Activated T-cell treated with anti-CD3 and anti-CD28 coated beads, Interleukin-2, amount 50 U/mL, for 4 hours (primary cell): ENCODE results near the gene TBX22. TPM values are rescaled to one million over a fixed set of nuclear protein-coding genes. Genes with fewer than 3 reads are reported as not detected.
"Not testable (repeated sequence)": the region's sequence is repeated elsewhere in the genome, so short reads cannot be mapped to it uniquely, and the experiment has no call there.

Source experiments
- ATAC-seq, 2 donors: fragments of 200-7000 bp; cut with Tn5 transposase; one replicate each; pipeline ENCODE4 v1.10.0; 2021
- DNase-seq: peaks from one replicate; pipeline ENCODE4 v3.0.0-alpha.2; 2020
- H3K27me3 Mint-ChIP-seq: one replicate; pipeline ENCODE4 v1.8.0; 2021; ENCODE audit warnings: low read depth, mixed read lengths
- H3K36me3 Mint-ChIP-seq: one replicate; pipeline ENCODE4 v1.8.0; 2022; ENCODE audit warnings: mixed read lengths; ENCODE audit not compliant: insufficient read depth
- H3K4me1 Mint-ChIP-seq: one replicate; pipeline ENCODE4 v1.8.0; 2021; ENCODE audit warnings: low read depth, mixed read lengths
- H3K4me3 Mint-ChIP-seq: one replicate; pipeline ENCODE4 v1.8.0; 2021; ENCODE audit warnings: mild to moderate bottlenecking, moderate library complexity, mixed read lengths
- H3K9me3 Mint-ChIP-seq: one replicate; pipeline ENCODE4 v1.8.0; 2021; ENCODE audit warnings: mixed read lengths
- total RNA-seq, 3 donors: library from RNA; stranded (reverse); gene quantifications; one replicate each; pipeline ENCODE4 v1.2.1, GENCODE V29; 2021

The TBX22 gene, protein sequence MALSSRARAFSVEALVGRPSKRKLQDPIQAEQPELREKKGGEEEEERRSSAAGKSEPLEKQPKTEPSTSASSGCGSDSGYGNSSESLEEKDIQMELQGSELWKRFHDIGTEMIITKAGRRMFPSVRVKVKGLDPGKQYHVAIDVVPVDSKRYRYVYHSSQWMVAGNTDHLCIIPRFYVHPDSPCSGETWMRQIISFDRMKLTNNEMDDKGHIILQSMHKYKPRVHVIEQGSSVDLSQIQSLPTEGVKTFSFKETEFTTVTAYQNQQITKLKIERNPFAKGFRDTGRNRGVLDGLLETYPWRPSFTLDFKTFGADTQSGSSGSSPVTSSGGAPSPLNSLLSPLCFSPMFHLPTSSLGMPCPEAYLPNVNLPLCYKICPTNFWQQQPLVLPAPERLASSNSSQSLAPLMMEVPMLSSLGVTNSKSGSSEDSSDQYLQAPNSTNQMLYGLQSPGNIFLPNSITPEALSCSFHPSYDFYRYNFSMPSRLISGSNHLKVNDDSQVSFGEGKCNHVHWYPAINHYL
- total RNA-seq: not detected

DNA sequence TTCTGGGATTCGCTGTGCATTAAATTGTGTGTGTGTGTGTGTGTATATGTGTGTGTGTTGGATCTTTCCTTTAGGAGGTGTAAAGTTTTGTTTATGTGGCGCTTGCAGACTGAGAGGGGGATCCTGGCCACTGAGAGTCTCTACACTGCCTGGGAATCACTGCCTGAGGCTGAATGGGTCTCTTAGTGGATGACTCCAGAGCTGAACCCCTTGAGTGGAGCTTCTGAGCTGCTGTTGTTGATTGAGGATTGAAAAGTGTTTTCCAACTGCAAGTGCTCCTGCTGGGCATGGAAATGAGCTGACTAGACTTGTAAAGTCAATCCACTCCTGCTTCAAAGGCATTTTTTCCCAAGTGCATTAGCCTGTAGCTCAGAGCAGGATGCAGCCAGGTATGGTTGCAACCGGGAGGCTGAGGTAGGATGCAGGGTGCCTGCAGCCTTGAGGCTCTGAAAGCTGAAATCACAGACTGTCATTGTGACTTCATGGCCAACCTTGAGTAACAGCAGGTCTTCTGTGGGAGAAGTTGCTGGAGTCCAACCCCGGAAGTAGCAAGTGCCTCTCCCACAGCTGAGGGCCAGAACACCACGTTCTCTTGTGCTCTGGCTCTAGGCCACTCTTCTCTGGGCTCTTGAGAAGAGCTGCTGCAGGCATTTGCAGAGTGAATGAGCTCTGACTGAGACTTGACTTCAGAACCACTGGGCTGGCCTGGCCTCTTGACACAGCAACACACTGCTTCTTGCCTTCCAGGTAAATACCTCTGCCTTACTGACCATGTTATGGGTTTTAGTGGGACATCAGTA, at the start of gene TBX22:
Gene TBX22 (plus strand): TSS at position 613 of the 800 bp plus-strand sequence. CDS start 7,517 bp downstream, outside the sequence.
- H3K4me3 Mint-ChIP-seq: no peak within 1 kb of the TSS
- no peaks in the 10 kb centered on the region for H3K36me3 Mint-ChIP-seq
- ATAC-seq (no peak), DNase-seq (no peak)
- peaks cover 2% of the 10 kb centered on the region for H3K27me3 Mint-ChIP-seq
- H3K4me1 Mint-ChIP-seq: no peaks in the 10 kb centered on the region
- no peaks in the 10 kb centered on the region for H3K9me3 Mint-ChIP-seq

DNA sequence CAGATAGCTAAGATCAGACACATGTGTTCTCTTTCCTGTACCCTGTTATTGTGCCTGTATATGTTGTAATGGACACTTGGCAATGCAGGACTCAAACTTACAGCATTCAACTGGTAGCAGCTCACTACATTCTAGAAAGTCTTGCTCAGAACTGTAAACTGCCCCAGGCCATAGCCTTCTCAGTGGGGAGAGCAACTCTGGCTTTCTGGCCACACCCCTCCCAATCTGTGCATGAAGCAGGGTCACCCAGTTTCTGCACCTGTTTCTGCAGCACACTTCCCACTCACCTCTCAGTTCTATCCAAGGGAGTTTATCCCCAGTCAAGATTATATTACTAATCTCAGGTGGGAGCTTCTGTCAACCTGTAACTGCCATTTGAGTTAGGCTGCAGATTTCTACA, 38.9 kb upstream of the TBX22 start:
- peaks cover 5% of the 10 kb centered on the region for H3K9me3 Mint-ChIP-seq
- H3K27me3 Mint-ChIP-seq: no peaks in the 10 kb centered on the region
- no peak for DNase-seq
- no peaks in the 10 kb centered on the region for H3K36me3 Mint-ChIP-seq
- ATAC-seq: no peak
- no peak overlapping the region for H3K4me3 Mint-ChIP-seq
- no peaks in the 10 kb centered on the region for H3K4me1 Mint-ChIP-seq

DNA sequence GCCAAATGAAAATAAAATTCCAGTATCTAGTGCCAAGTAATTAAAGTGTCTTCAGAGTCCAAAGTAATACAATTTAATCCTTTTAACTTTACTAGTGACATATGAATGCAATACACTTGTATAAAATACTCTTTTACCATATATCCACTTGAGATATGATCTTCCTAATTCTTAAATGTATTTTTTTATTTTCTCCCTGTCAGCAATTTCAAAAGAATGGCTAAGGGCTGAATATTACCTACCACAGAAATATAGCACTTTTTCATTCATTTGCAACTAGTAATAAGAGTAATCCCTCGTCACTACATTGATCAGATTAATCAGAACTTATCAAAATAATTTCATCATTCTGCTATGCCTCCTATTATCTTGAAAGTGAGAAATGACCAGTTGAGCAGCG, 10.1 kb upstream of the TBX22 start:
- Mint-ChIP-seq H3K4me3 (no peak overlapping the region), H3K36me3 (no peaks in the 10 kb centered on the region), H3K9me3 (peaks cover 3% of the 10 kb centered on the region), H3K27me3 (no peaks in the 10 kb centered on the region), H3K4me1 (no peaks in the 10 kb centered on the region)
- no peak for DNase-seq
- no peak for ATAC-seq

DNA sequence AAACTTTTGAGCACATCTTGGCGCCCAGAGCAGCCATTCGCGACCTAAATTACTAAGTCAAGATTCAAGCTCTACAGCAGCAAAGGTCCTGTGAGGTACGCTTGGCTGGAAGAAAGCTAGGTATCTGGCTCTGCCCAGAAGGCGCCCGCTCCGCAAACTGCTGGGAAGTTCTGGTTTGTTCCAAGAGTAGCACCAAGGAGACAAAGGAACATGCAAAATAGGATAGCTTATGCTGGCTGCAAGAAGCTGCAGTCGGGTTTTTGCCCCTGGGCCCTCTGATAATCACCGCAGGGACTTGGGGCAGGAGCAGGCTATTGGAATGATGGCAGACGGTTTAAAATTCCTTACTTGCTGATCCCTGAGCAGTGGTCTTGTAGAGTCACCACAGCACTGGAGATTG, 3.0 kb upstream of the TBX22 start:
- Mint-ChIP-seq H3K36me3 (no peaks in the 10 kb centered on the region), H3K4me1 (no peaks in the 10 kb centered on the region), H3K27me3 (peaks cover 2% of the 10 kb centered on the region), H3K4me3 (no peak overlapping the region), H3K9me3 (no peaks in the 10 kb centered on the region)
- ATAC-seq (no peak), DNase-seq (no peak)

DNA sequence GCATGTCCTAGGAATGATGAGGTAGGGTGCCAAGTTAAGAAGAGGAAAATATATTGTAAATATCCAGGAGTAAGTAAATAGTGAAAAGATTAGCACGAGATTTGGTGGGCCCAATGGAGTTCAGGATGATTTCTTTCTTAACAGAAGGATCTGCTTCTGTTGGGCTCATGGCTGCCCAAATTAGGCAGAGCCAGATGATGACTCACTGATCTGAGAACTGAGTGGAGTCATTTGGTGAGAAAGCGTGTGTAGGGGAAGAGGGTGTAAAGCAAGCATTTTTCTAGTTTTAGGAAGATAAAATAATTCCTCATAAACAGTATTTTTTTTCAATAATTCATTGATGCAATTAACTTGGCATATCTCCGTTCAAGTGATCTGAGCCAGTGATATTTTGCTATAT, 1.6 kb downstream of the TBX22 start:
- Mint-ChIP-seq H3K27me3 (peaks cover 2% of the 10 kb centered on the region), H3K9me3 (no peaks in the 10 kb centered on the region), H3K36me3 (no peaks in the 10 kb centered on the region), H3K4me3 (no peak overlapping the region), H3K4me1 (no peaks in the 10 kb centered on the region)
- no peak for ATAC-seq
- DNase-seq: no peak

DNA sequence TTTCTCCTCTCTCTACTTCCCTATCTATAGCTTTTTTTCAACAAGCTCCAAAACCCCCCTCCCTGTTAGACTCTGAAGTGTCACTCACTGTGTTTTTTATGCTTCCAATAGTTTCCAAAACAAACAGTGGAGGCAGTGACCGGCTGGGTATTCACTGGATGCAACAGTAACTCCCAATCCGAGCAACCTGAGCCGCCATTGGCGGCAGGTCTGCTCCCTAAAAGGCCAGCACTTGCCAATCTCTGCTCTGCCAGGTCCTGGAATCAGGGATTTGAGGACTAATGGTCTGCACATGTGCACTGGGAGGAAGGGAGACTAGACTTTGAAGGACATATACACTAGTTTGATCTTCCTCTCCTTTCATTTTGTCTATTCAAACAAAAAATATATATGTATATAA, 7.1 kb downstream of the TBX22 start:
- Mint-ChIP-seq H3K4me3 (no peak overlapping the region), H3K4me1 (no peaks in the 10 kb centered on the region), H3K36me3 (no peaks in the 10 kb centered on the region), H3K9me3 (no peaks in the 10 kb centered on the region), H3K27me3 (peaks cover 6% of the 10 kb centered on the region)
- DNase-seq (no peak), ATAC-seq (no peak)

DNA sequence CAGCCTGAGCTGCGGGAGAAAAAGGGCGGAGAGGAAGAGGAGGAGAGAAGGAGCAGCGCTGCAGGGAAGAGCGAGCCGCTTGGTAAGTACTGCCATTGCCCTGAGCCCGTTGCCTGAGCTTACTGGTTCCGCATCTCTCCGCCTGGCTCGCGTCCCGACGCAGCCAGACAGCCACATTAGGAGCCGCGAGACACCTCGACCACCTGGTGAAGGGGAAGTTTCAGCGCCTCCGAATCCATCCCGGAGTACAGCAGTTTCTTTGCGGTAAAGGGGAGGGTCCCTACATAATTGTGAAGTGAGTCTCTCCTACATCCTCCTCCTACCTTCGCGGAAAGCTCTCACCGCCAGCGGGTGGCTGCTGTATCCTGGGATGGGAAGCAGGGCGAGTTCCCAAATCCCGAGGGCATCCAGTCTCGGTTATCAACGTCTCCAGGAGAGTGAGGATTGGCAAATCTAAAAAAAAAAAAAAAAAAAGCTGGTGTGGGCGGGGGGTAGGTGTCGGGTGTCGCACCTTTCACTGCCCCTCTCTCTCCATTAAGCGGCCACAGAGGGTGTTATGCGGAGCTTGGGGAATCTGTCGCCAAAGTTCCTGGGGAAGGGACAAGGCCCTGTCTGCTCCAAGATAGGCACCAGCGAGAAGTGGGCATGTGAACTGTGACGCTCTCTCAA, 7.9 kb downstream of the TBX22 start:
- no peak overlapping the region for H3K4me3 Mint-ChIP-seq
- no peaks in the 10 kb centered on the region for H3K36me3 Mint-ChIP-seq
- DNase-seq (no peak), ATAC-seq (no peak)
- H3K9me3 Mint-ChIP-seq: no peaks in the 10 kb centered on the region
- H3K4me1 Mint-ChIP-seq: no peaks in the 10 kb centered on the region
- H3K27me3 Mint-ChIP-seq: peaks cover 6% of the 10 kb centered on the region

DNA sequence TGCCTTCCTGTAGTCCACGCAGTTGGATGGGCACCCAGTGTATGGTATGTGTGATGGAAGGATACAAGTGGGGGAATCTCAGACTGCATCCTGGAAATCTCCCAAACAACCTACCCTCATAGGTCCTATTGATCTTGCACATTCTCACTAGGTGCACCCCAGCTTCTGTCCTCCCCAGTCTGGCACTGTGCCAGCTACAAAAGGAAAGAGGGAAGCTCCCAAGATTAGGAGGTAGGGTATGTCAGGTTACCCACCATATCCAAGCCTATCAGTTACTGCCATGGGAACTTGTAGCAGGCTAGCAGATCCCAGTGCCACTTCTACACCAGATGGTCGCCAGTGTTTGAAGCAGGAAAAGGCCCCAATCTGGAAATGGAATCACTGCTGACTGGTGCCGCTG, 11.6 kb downstream of the TBX22 start:
- Mint-ChIP-seq H3K4me1 (no peaks in the 10 kb centered on the region), H3K36me3 (no peaks in the 10 kb centered on the region), H3K4me3 (no peak overlapping the region), H3K27me3 (peaks cover 6% of the 10 kb centered on the region), H3K9me3 (no peaks in the 10 kb centered on the region)
- no peak for ATAC-seq
- no peak for DNase-seq

DNA sequence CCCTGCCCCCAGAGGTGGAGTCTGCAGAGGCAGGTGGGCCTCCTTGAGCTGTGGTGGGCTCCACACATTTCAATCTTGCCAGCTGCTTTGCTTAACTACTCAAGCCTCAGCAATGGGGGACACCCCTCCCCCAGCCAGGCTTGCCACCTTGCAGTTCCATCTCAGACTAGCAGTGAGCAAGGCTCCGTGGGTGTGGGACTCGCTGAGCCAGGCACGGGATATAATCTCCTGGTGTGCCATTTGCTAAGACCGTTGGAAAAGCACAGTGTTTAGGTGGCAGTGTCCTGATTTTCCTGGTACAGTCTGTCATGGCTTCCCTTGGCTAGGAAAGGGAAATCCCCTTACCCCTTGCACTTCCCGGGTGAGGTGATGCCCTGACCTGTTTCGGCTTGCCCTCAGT, 51.6 kb downstream of the TBX22 start:
- DNase-seq, H3K27me3 Mint-ChIP-seq, H3K4me1 Mint-ChIP-seq, ATAC-seq, H3K4me3 Mint-ChIP-seq, H3K36me3 Mint-ChIP-seq: not testable (repeated sequence)
- H3K9me3 Mint-ChIP-seq: peaks cover 15% of the 10 kb centered on the region

DNA sequence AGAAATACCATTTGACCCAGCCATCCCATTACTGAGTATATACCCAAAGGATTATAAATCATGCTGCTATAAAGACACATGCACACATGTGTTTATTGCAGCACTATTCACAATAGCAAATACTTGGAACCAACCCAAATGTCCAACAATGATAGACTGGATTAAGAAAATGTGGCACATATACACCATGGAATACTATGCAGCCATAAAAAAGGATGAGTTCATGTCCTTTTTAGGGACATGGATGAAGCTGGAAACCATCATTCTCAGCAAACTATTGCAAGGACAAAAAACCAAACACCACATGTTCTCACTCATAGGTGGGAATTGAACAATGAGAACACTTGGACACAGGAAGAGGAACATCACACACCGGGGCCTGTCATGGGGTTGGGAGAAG, 61.1 kb downstream of the TBX22 start:
- H3K9me3 Mint-ChIP-seq, ATAC-seq, H3K4me1 Mint-ChIP-seq, DNase-seq, H3K4me3 Mint-ChIP-seq, H3K36me3 Mint-ChIP-seq, H3K27me3 Mint-ChIP-seq: not testable (repeated sequence)
